ENCODE results near the gene GOLGA5. TPM values are rescaled to one million over a fixed set of nuclear protein-coding genes. Genes with fewer than 3 reads are reported as not detected.
A peak's percentile ranks its signal among the peaks of the same experiment; 100 is the strongest.
"Not testable (repeated sequence)": the region's sequence is repeated elsewhere in the genome, so short reads cannot be mapped to it uniquely, and the experiment has no call there.

GOLGA5 gene
- total and polyA plus RNA-seq, 2 of the 8 experiments (the other 6 are each of a cell fraction or from before 2014, with no cell fraction given), result 13.0 to 25.4 TPM

DNA sequence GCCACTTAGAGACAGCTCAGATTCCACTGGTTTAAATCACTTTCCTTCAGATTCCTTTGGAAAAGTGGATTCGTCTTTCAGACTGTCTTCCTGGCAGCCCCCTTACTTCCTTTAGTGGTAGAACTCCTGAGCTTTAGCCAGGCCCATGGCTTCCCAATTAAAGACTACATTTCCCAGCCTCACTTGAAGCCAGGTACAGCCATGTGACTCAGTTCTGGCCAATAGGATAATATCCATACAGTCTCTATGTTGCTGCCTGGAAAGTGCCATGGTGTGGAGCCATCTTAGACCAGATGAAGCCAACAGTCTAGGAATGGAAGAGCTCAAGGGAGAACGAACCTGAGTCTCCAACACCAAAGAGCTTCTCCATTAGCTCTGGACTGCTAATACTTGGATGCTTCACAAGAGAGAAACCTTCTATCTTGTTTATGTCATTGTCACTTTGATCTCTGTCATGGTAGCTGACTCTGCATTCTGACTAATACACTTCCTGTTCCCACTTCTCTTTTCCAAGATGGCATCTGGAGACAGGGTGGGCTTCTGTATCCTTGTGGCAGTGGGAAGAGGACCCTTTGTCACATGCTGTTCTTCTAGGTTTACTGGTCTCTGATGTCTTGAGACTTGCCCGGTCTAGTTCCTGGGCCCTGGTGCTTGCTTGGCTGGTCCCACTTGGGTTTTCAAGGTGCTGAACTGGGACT is 15.1 kb upstream of the GOLGA5 start:
- TF ChIP-seq YY1 (IDR thresholded peaks at IDR 0.05; ENCODE audit: low read depth, low read length), result 0 out of 2 replicates have a peak, but pooled peaks have one; percentile 32
- H4K8ac ChIP-seq (ENCODE audit: extremely low read depth, insufficient read depth, low read length); H3K27ac ChIP-seq (ENCODE audit: low read depth, low read length); H3K9me3 ChIP-seq (ENCODE audit: insufficient read depth in 2 of 2, low read depth in 1 of 2, low read length in 1 of 2); H2BK5ac ChIP-seq (ENCODE audit: low read depth, low read length); H3K23ac ChIP-seq (ENCODE audit: insufficient read length); H3K14ac ChIP-seq (ENCODE audit: insufficient read length); H3K4me2 ChIP-seq (ENCODE audit: insufficient read depth in 1 of 2, low read depth in 2 of 2, low read length in 2 of 2); H4K5ac ChIP-seq (ENCODE audit: insufficient read length, low read depth, low read length); H2AK5ac ChIP-seq (ENCODE audit: low read depth, low read length); H4K20me1 ChIP-seq (replicated peaks in 1 of 2; ENCODE audit: control insufficient read depth in 1 of 2, insufficient read depth in 2 of 2, low read length in 2 of 2); POLR2A ChIA-PET (ENCODE audit: partially characterized antibody); H3K56ac ChIP-seq (replicated peaks; ENCODE audit: insufficient read length, low read depth, low read length); H2BK20ac ChIP-seq (ENCODE audit: low read length); H3K4ac ChIP-seq (replicated peaks; ENCODE audit: insufficient read length, low read depth, low read length); H3K79me2 ChIP-seq (ENCODE audit: control insufficient read depth in 1 of 2, insufficient read depth in 2 of 2, low read length in 2 of 2); H3K23me2 ChIP-seq (ENCODE audit: low read depth, low read length); H2BK15ac ChIP-seq (ENCODE audit: low read length); DNase-seq (ENCODE audit: low read depth in 1 of 2, low spot score in 2 of 2); H2AFZ ChIP-seq (ENCODE audit: low read length); H3K4me1 ChIP-seq (replicated peaks in 1 of 4; ENCODE audit: control insufficient read depth in 3 of 4, insufficient read depth in 4 of 4, low read length in 3 of 4); H4K91ac ChIP-seq (replicated peaks; ENCODE audit: insufficient read length, low read length); FAIRE-seq; H3K79me1 ChIP-seq (ENCODE audit: low read depth, low read length); H3K4me3 ChIP-seq (ENCODE audit: extremely low read depth in 1 of 4, insufficient read depth in 2 of 4, low read depth in 3 of 4, low read length in 4 of 4); H3K18ac ChIP-seq (ENCODE audit: extremely low read depth, low read length); H2BK120ac ChIP-seq (replicated peaks; ENCODE audit: low read depth, low read length); H3K27me3 ChIP-seq (replicated peaks in 1 of 4; ENCODE audit: control insufficient read depth in 3 of 4, extremely low read depth in 1 of 4, insufficient read depth in 3 of 4, low read length in 3 of 4); H2BK12ac ChIP-seq (ENCODE audit: low read depth, low read length); H3K36me3 ChIP-seq (ENCODE audit: control insufficient read depth in 2 of 4, insufficient read depth in 4 of 4, low read length in 3 of 4); H3K9ac ChIP-seq (replicated peaks in 1 of 4; ENCODE audit: extremely low read depth in 1 of 4, low read depth in 3 of 4, low read length in 3 of 4): not testable (repeated sequence)
- WGBS, 2 experiments (ENCODE audit: extremely low coverage in 1 of 2, insufficient coverage in 1 of 2, insufficient read length in 1 of 2, insufficient replicate concordance in 2 of 2, low coverage in 1 of 2, low lambda C conversion rate in 2 of 2, missing lambda C conversion rate in 1 of 2), result 81% methylated on average over 2 of the region's 3 CpGs; no CpG with 5 or more reads in 1 of the 2 experiments
- CTCF ChIA-PET (ENCODE audit: partially characterized antibody), result interaction anchor here (0.9 to 1.6 kb wide), 2 partner anchors 14 to 311 kb away, joined by 3 to 4 read pairs; no protein-coding TSS in a partner anchor
